Gastroesophageal sphincter (tissue), 4 donors: ENCODE data around the gene IL23R. TPM values are rescaled to one million over a fixed set of nuclear protein-coding genes. Genes with fewer than 3 reads are reported as not detected.
A peak's percentile ranks its signal among the peaks of the same experiment; 100 is the strongest.

ENCODE experiments used
- ATAC-seq: fragments of 150-250 bp; one replicate; pipeline ENCODE4 v1.9.1; 2016; ENCODE audit warnings: mild to moderate bottlenecking, moderate library complexity
- H3K27ac ChIP-seq, 4 donors: fragments of 200-600 bp; sonication (generic) in 3 of 4; 1 replicate in 3 of 4; 2 replicates in 1 of 4; pipeline ENCODE4 v1.5.1; 2016 to 2019
- H3K27me3 ChIP-seq: fragments of 200-600 bp; sonication (generic); one replicate; pipeline ENCODE4 v1.5.1; 2019
- H3K36me3 ChIP-seq, 2 donors: fragments of 200-600 bp; sonication (generic); one replicate each; pipeline ENCODE4 v1.5.1; 2019; ENCODE audit warnings: control low read depth in 1 of 2
- H3K4me1 ChIP-seq, 3 donors: fragments of 200-600 bp; sonication (generic); 1 replicate in 2 of 3; 2 replicates in 1 of 3; pipeline ENCODE4 v1.5.1; 2016 to 2019; ENCODE audit warnings: control low read depth in 2 of 3
- H3K4me3 ChIP-seq, 2 donors: fragments of 200-600 bp; sonication (generic); one replicate each; pipeline ENCODE4 v1.5.1; 2019; ENCODE audit warnings: mild to moderate bottlenecking in 1 of 2, moderate library complexity in 1 of 2
- H3K9me3 ChIP-seq, 3 donors: fragments of 200-600 bp; sonication (generic); one replicate each; pipeline ENCODE4 v1.5.1; 2017 to 2019; ENCODE audit warnings: control low read depth in 2 of 3
- CTCF ChIP-seq, 4 experiments: fragments of 200-600 bp in 2 of 4; fragments of 450-650 bp in 2 of 4; sonication (generic) in 1 of 4; IDR thresholded peaks; one replicate each; pipeline ENCODE4 v1.5.1; 2017 to 2019; ENCODE audit warnings: antibody characterized with exemption in 4 of 4, mild to moderate bottlenecking in 2 of 4, moderate library complexity in 2 of 4
- EP300 ChIP-seq: sonication (generic); formaldehyde crosslinking; IDR thresholded peaks from one replicate; pipeline ENCODE4 v1.6.1; 2017; ENCODE audit warnings: antibody characterized with exemption, mild to moderate bottlenecking
- POLR2A ChIP-seq, 2 donors: fragments of 450-650 bp; IDR thresholded peaks; one replicate each; pipeline ENCODE4 v1.6.1; 2017; ENCODE audit warnings: antibody characterized with exemption in 2 of 2, mild to moderate bottlenecking in 2 of 2, moderate library complexity in 1 of 2
- POLR2AphosphoS5 ChIP-seq: sonication (generic); formaldehyde crosslinking; IDR thresholded peaks from one replicate; pipeline ENCODE4 v1.6.1; 2017; ENCODE audit warnings: antibody characterized with exemption
- WGBS, 2 donors: methylation state at CpG; one replicate each; pipeline ENCODE4 v1.1.5; 2018; ENCODE audit warnings: low coverage in 1 of 2; 5-methylcytosine and 5-hydroxymethylcytosine counted together
- total RNA-seq, 4 donors: library from RNA; depleted of rRNA; stranded (reverse); fragments of >200 nt; gene quantifications; one replicate each; pipeline ENCODE4 v1.1.0, GENCODE V29; 2016

Gene IL23R
- total RNA-seq, 4 donors from 2014 or later: not detected

GRCh38 chr1:67256291-67257172 is 90.3 kb downstream of the IL23R start:
- no peak overlapping the region for H3K27ac ChIP-seq
- ATAC-seq: peak; percentile 83
- WGBS, 2 donors: 33 to 53% methylated on average over 2 of the region's 2 CpGs
- H3K36me3 ChIP-seq: no peaks in the 10 kb centered on the region
- TF ChIP-seq CTCF (IDR thresholded peaks at IDR 0.05) (no peak), POLR2A (IDR thresholded peaks at IDR 0.05) (no peak), EP300 (no peak), POLR2AphosphoS5 (no peak)
- H3K27me3 ChIP-seq: no peaks in the 10 kb centered on the region
- no peak overlapping the region for H3K4me3 ChIP-seq
- H3K9me3 ChIP-seq: no peaks in the 10 kb centered on the region
- H3K4me1 ChIP-seq: no peaks in the 10 kb centered on the region

GRCh38 chr1:67257173-67257535 is 90.9 kb downstream of the IL23R start:
- no peak for TF ChIP-seq CTCF (IDR thresholded peaks at IDR 0.05)
- TF ChIP-seq EP300: no peak
- no peak for TF ChIP-seq POLR2A (IDR thresholded peaks at IDR 0.05)
- TF ChIP-seq POLR2AphosphoS5: no peak
- H3K27ac ChIP-seq: no peak overlapping the region
- H3K9me3 ChIP-seq: no peaks in the 10 kb centered on the region
- ATAC-seq: no peak
- no peaks in the 10 kb centered on the region for H3K4me1 ChIP-seq
- WGBS, 2 donors: 48 to 52% methylated on average over 3 to 4 of the region's 5 CpGs
- no peak overlapping the region for H3K4me3 ChIP-seq
- no peaks in the 10 kb centered on the region for H3K36me3 ChIP-seq
- H3K27me3 ChIP-seq: no peaks in the 10 kb centered on the region

- TF ChIP-seq CTCF (IDR thresholded peaks at IDR 0.05) (no peak), POLR2A (IDR thresholded peaks at IDR 0.05) (no peak), EP300 (no peak), POLR2AphosphoS5 (no peak)
- ATAC-seq: no peak
- 13 to 14% methylated on average over 4 of the region's 4 CpGs for WGBS, 2 donors
Observed at GRCh38 chr1:67261680-67262079, 95.4 kb downstream of the IL23R start.

GRCh38 chr1:67262735-67263134 is 96.5 kb downstream of the IL23R start:
- Histone ChIP-seq H3K9me3 (no peaks in the 10 kb centered on the region), H3K4me3 (no peak overlapping the region), H3K27me3 (no peaks in the 10 kb centered on the region), H3K4me1 (no peaks in the 10 kb centered on the region), H3K27ac (no peak overlapping the region), H3K36me3 (no peaks in the 10 kb centered on the region)
- 67 to 78% methylated on average over 4 to 5 of the region's 5 CpGs for WGBS, 2 donors
- no peak for ATAC-seq
- no peak for TF ChIP-seq POLR2AphosphoS5
- no peak for TF ChIP-seq EP300

More at GRCh38 chr1:67261680-67262079, 95.4 kb downstream of the IL23R start:
- no peaks in the 10 kb centered on the region for H3K36me3 ChIP-seq
- no peak overlapping the region for H3K4me3 ChIP-seq
- H3K27me3 ChIP-seq: no peaks in the 10 kb centered on the region
- H3K9me3 ChIP-seq: no peaks in the 10 kb centered on the region
- H3K4me1 ChIP-seq: no peaks in the 10 kb centered on the region
- H3K27ac ChIP-seq: no peak overlapping the region

GRCh38 chr1:67264152-67264551 is 97.9 kb downstream of the IL23R start:
- TF ChIP-seq EP300 (no peak), CTCF (IDR thresholded peaks at IDR 0.05) (no peak), POLR2A (IDR thresholded peaks at IDR 0.05) (no peak), POLR2AphosphoS5 (no peak)
- Histone ChIP-seq H3K4me3 (no peak overlapping the region), H3K36me3 (no peaks in the 10 kb centered on the region), H3K27ac (no peak overlapping the region), H3K4me1 (no peaks in the 10 kb centered on the region), H3K27me3 (no peaks in the 10 kb centered on the region), H3K9me3 (no peaks in the 10 kb centered on the region)
- ATAC-seq: no peak
